B cell (primary cell): ENCODE measurements around the gene RRM1.

Experiments
- CTCF ChIP-seq: fragments of 200-600 bp; IDR thresholded peaks from one replicate; pipeline ENCODE4 v1.8.0; 2022; ENCODE audit warnings: antibody characterized with exemption, mild to moderate bottlenecking
- EZH2 ChIP-seq: IDR thresholded peaks from 2 replicates; pipeline ENCODE4 v1.6.1; 2012; ENCODE audit warnings: borderline replicate concordance, low read depth, mild to moderate bottlenecking, moderate library complexity, low read length; ENCODE audit not compliant: insufficient read depth, poor library complexity, severe bottlenecking

DNA sequence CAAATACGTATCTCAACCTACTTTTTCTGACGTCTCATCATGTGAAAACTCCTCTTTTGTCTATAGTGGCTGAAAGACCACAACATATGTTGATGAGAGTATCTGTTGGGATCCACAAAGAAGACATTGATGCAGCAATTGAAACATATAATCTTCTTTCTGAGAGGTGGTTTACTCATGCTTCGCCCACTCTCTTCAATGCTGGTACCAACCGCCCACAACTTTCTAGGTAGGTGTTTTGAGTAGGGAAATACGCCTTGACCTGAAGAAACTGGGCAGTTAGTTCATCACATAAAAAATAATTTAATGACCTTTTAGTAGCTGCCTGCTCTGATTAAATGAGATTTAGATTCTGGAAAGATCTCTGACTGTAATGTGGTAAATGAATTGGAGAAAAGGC, 17.2 kb downstream of the RRM1 start:
- TF ChIP-seq CTCF = no peak
- TF ChIP-seq EZH2 = no peak
